IMR-90 (cell line): ENCODE measurements around the gene SV2A.

Source experiments
- CTCF ChIP-seq: conservative IDR thresholded peaks from 2 replicates; pipeline ENCODE4 v1.5.1; 2012; ENCODE audit warnings: mild to moderate bottlenecking, low read depth, low read length, improper control_type of control experiment
- RFX5 ChIP-seq: IDR thresholded peaks from 2 replicates; pipeline ENCODE4 v1.8.0; 2012; ENCODE audit warnings: low read depth, mild to moderate bottlenecking, low read length, moderate library complexity
- USF2 ChIP-seq: fragments of 150-350 bp; IDR thresholded peaks from 2 replicates; pipeline ENCODE4 v1.6.1; 2017; ENCODE audit warnings: mild to moderate bottlenecking, antibody characterized with exemption, low read length, low read depth

- TF ChIP-seq CTCF (no peak), RFX5 (no peak), USF2 (no peak)
Observed at GRCh38 chr1:149965440-149965839, 47.8 kb upstream of the SV2A start.
